ENCODE results near the gene LRRC10B.
A peak's percentile ranks its signal among the peaks of the same experiment; 100 is the strongest.

LRRC10B gene

DNA sequence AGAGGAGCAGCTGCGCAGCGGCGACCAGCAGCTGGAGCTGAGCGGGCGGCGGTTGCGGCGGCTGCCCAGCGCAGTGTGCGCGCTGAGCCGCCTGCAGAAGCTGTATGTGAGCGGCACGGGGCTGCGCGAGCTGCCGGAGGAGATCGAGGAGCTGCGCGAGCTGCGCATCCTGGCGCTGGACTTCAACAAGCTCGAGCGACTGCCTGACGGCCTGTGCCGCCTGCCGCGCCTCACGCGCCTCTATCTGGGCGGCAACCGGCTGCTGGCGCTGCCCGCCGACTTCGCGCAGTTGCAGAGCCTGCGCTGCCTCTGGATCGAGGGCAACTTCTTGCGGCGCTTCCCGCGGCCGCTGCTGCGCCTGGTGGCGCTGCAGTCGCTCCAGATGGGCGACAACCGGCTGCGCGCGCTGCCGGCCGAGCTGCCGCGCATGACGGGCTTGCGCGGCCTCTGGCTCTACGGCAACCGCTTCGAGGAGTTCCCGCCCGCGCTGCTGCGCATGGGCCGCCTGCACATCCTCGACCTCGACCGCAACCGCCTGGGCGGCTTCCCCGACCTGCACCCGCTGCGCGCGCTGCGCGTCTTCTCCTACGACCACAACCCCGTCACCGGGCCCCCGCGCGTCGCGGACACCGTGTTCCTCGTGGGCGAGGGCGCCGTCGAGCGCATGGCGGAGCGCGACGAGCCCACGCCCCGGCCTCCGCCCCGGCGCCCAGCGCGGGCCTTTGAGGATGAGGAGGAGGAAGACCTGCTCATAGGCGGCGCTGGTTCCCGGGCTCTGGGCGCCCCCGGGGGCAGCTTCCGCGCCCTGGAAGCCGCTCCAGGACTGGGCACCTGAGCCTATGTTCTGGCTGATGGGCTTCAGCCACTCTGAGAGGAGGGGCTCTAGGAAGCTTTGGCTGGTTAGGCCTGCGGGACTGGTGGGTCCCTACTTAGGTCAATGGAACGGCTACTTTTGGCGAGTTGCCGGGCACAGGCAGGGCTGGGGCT, 787 bp downstream of the LRRC10B start:
- DNase-seq (ENCODE audit: low read depth in 2 of 2): no peak

DNA sequence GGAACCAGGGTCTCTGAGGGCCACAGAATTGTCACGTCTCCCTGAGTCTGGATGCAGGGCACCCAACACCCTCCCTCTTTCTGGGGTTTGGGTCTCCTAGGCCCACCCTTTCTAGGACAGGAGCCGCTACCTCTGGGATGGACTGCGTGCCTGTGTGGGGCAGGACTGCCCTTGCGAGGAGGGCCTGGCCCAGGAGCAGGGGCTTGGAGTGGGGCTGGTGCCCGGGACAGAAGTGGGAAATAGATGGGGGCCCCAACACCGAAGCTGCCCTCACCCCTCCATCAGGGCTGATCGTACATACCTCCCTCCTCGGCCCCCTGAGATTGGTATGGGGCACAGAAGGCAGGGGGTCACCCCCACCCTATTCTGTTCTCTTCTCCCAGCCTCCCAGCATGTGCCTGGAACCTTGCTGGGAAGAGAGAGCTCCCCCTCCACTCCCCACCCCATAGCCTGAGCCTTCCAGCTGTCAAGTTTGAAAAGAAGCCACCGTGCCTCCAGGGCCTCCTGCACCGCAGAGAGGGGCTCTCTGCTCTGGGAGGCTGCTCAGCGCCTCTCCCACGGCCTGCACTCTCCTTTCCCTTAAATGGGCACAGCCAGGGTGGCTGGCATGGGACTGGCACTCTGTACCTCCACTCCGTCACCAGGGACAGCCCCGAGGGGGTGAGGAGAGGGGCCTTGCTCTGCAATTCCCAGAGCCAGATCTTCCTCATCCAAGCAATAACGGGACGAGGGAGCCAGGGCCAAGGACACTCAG, 1.8 kb downstream of the LRRC10B start:
- no peak for DNase-seq (ENCODE audit: low read depth in 2 of 2)

DNA sequence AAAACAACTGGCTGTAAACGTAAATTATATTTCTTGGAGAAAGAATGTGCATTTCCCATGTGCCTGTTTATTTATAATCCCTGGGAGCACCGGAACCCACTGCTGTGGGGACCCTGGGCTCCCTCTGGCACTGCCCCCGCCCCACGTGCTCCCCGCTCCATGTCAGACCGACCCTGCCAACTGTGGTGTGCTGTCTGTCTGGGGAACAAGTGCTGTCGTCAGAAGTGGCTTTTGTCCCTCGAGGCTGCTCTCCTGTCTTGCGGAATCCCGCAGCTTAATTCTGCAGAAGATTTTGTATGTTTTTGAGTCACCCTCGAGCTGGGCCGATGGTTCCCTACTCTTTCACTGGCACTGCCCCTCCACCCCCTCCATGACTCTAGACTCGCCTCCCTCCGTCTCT, 2.4 kb downstream of the LRRC10B start:
- no peak for DNase-seq (ENCODE audit: low read depth in 2 of 2)

DNA sequence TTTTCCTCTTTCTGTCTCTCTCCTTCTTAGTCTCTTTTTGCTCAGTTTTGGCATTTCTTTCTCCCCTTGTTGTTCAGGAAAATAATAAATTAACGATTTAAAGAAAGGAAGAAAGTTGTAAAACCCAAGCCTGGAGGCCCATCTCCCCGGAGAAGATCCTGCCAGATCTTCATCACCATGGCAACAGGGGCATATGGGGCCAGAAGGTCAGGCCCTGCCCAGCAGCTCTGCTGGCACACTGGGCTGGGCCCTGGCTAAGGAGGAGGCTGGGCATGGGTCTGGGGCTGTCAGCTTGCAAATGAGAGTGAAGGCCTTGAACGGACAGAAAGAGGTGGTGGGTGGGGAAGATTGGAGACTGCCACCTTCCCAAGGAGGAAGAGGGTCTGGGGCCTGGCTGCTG, 2.8 kb downstream of the LRRC10B start:
- no peak for DNase-seq (ENCODE audit: low read depth in 2 of 2)

DNA sequence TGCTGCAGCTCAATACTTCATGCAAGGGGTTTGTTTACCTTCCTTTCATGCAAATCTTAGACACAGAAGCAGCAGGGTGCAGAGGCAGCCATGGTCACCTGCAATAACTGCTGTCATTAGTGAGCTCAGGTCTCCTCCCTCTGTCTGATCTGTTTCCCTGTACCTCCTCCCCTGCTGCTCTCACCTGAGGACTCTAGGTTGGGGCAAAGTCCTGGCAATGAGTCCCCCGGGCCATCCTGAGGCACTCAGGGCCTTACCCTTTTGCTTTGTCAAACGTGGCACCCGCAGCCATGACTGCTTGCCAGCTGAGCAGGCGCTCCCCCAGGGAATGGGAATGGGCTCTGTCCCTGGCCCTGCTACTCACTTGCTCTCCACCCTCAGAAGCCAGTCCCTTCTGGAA, 3.9 kb downstream of the LRRC10B start:
- no peak for DNase-seq (ENCODE audit: low read depth in 2 of 2)

DNA sequence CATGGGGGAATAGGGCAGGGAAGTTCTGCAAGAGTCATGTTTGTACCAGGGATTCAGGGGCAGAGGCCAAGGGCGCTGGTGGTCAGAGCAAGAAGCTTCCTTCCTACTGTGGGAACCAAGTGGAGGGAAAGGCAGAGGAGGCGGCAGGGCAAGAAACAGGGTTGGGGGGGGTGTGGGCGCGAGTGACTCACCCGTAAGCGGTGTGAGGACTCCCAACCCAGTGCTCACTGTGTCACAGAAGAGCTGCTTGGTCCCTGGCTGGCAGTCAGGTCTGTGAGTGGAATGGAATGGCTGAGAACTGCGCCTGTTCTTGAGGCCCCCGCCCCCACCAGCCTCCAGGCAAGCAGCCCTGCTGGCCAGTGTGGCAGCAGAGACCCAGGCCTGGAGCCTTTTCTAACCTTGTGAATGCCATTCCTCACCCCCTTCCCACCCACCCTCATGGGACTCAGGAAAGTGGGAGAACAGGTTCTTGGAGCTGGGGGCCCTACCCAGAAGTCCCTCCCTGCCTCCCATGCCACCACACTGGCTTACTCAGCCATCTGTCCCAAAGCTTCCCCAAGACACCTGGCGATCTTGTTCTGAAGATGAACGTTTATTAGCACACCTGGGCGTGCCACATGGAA, 4.7 kb downstream of the LRRC10B start:
- DNase-seq (ENCODE audit: low read depth in 2 of 2): no peak

DNA sequence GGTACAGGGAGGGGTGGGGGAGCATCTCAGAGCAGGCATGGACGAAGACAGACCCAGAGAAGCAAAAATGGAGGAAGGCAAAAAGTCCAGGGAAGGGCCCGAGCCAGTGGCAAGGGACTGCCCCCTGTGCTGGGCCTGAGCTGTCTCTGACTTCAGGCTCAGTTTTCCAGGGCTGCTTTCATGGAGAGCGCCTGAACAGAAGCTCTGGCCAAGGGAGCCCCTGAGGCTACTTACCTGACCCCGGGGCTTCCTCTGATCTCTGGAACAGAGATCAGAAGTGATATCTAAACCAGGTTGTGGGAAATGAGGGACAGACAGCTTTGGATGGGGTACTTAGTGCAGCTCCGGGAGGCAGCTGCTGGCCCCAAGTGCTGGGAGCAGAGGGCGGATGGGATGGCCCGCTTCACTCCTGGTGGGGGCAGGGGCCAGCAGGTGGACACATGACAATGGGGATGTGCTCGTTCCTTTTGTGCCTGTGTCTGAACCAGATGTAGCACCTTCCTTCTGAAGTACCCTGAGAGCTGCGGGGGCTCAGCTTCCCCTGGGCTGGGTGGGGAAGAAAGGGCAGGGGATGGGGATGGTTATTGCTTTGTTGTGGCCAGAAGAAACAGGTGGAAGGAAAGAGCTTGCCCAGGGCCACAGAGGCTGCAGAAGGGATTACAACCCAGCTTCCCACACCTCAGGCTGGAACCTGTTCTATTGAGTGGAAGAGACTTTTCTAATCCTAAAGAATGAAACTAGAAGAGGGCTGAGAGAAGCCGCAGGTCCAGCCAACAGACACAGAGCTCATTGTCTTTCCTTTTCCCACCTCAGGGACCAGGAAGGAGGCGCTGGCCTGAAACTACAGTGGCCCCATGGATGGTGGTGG, 5.7 kb downstream of the LRRC10B start:
- DNase-seq (ENCODE audit: low read depth in 2 of 2): no peak

DNA sequence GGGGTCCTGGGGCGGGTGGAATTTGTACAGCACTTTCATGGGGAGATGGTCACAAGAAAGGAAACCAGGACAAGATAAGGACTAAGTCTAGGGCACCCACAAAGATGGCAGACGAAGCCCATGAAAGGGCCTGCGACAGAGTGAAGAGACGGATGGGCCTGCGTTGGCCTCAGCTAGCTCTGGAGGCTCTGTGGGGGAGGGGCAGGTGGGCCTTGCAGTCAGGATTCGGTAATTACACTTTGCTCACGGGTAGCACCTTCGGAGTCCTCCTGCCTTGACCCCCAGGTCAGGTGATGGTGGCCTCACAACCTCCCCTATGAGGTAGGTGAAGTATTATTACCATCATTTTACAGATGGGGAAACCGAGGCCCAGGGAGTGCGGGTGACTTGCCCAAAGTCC, 7.1 kb downstream of the LRRC10B start:
- no peak for DNase-seq (ENCODE audit: low read depth in 2 of 2)

DNA sequence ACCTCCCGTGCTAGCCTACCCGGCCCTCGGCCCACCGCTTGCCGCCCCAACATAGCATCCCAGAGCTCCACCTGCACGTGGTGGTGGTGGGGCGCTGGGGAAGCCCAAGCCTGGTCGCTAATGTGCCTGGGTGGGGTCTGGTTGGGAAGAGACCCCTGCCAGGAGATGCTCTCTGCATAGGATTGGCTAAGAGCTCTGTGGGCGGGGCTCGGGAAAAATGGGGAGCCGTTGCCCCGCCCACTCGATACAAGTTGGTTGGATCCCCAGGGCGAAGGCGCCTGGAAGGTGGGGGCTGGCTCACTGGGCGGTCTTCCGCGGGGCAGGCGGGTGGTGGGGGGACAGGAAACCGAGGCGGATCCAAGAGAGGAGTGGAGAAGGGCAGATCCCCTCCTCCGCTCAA, 7.6 kb downstream of the LRRC10B start:
- no peak for DNase-seq (ENCODE audit: low read depth in 2 of 2)

DNA sequence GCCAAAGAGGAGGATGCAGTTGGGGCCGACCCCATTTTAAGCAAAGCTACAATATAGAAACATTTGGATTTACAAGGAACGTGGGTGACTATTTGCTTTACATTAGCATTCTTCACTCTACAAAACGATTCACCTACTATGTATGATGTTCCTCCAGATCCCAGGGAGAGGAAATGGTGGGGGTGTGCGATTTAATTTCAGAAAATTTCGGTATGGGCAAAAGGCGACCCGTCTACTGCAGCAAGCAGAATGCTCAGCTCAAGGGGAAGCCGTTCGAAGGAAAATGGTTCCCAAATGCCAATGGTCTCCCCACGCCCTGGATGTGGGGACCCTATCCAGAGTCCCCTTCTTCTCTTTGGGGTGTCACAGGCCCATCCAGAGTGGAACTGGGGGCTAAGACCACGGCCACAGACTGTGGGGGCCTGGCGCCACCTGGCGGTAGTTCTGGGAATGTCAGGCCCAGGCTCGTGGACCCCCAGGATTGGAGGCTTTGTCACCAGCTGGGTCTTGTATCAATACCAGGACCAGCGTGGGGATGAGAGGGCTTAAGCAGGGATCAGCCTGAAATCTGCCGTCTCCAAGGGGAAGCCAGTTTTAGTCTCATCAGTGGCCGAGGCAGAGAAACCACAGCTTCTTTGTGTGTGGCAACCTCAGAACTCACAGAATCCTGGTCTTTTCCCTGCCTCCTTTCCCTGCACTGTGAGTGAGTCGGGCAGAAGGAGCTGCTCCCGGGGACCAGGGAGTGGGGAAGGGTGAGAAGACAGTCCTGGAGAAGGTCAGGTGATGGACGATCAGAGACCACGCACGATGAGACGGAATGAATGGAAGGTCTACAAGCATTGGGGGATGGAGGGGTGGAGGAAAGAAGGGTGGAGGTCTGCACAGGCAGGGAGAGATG, 8.4 kb downstream of the LRRC10B start:
- peak; percentile 20 to 25 for DNase-seq (ENCODE audit: low read depth in 2 of 2)

DNA sequence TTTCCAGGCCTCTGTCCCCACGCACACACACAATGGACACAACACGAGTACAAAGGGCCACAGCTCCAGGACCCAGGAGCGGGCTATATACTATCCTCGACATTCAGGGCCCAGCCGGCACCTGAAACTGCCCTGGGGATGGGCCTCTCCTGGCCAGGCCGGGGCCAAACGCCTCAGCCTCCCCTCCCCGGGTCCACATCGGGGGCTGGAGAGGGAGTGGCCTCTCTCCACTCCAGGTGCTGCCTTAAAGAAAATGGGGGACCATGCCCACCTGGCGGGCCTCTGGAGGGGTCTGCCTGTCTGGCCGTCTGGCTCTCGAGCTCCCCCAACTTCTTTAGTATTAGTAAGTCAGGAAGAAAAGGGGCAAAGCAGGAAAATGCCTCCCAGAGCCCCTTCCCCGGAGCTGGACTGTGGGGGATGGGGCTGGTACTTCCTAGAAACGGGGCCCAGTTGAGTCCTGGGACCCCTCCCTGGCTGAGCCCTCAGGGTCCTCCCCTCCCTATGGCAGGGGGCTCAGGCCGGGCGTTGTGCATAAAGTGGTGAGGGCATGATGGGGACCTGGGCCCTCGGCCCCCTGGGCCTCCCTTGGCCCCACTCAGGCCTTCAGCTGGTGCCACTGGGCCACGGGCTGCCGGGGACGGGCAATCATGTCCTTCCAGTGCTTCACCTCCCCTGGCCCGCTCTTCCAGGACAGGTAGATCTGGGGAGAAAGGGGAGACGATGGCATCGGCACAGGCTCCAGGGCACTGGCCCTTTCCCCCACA, 9.7 kb downstream of the LRRC10B start:
- DNase-seq (ENCODE audit: low read depth in 2 of 2): no peak

DNA sequence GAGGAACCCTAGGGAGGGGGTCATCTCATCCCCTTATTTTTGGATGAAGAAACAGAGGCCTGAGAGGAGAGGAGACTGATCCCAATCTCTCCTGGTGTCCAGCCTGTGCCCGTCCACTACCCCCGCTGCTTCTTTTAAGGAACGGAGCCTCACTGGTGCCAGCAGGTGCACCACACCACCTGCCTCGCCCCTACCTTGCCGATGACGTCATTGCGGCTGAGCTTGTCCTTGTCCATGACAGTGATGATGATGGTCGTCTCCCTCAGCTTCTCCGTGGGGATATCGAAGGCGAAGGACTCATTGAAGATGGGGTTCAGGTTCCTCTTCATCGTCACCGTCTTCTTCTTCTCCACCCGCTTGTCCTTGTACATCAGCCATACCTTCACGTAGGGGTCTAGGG, 14.3 kb downstream of the LRRC10B start:
- no peak for DNase-seq (ENCODE audit: low read depth in 2 of 2)

DNA sequence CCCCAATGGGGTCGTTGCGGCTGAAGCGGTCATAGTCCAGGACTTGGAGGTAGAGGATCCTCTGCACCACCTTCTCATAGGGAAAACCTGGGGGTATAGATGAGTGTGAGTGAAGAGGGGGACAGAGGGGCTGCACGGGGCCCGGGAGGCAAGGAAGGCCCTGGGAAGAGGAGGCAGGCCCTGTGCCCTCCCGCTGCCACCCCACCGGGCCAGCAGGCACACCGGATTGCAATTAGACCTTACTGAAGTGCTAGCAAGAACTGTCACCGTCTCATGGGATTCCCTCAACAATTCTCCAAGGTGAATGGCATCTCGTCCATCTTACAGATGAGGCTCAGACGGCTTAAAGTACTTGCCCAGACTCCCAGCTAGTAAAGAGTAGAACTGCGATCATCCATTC, 15.9 kb downstream of the LRRC10B start:
- DNase-seq (ENCODE audit: low read depth in 2 of 2): no peak

DNA sequence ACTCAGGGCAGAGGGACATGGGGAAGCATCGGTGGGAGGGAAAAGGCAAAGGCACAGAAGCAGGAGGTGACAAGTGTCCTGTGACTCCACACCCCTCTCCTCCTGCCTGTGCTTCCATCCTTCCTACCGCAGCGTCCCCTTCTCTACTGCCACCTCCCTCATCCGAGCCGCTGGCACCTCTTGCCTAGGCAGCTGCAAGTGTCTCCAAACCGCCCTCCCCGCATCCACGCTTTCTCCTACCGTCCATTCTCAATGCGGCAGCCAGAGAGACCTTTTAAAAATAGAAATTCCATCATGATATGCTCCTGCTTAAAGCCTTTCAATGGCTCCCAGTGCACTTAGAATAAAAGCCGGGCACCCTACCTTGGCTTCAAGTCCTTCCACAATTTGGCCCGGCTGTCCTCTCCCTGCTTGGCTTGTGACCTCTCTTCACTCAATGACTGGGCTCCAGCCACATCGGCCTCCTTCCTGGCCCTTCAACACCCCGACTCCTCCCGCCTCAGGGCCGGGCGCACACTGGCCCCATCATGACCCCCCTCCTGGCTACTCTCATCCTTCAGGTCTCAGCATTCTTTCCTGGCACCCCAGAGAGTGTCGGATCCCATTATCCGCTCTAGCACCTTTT, 16.5 kb downstream of the LRRC10B start:
- DNase-seq (ENCODE audit: low read depth in 2 of 2): no peak

DNA sequence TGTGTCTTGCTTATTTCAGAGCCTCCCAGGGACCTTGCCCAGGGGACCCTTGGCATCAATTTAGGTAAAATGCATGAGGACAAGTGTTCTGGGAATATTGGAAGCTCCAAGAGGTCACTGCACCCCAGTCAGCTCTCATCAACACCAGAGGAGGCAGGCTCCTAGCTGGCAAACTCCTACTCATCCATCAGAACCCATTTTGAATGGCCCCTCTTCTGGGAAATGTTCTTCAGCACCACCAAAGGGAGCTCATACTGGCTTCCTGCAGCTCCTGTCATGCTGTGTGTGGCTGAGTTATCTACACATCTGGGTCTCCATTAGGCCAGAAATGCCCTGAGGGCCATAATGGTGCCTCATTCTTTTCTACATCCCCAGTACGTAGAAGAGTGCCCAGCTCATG, 17.7 kb downstream of the LRRC10B start:
- DNase-seq (ENCODE audit: low read depth in 2 of 2): no peak

DNA sequence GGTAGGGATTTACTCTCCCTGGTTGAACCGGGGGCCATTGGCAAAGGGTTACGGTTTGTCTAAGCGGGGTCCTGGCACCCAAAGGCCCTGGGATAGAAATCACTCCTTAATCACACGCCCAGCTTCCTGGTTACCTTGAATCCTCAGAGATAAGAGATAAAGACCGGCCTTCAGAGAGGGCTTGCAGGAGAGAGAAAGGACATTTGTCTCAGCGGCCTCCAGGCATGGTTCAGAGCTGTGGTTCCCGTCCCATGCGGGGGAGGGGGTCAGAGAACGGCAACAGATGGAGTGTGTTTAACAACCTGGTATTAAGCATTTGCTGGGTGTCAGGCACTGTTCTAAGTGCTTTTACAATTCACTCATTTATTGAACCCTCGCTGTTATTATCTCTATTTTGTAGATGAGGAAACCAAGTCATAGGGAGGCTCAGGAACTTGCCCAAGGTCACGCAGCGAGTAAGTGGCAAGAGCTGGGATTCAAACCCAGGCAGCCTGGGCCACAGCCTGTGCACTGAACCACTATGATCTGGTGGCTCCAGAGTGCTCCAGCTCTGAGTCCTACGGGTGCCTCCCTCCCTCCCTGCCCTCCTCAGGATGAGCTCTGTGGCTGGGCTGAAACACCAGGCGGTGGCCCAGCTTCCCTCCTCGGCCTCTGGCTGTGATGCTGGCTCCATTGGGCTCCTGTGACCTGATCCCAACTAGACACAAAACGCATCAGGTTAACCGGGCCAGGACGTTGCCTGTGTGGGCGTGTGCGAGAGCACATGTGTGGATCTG, 18.6 kb downstream of the LRRC10B start:
- DNase-seq (ENCODE audit: low read depth in 2 of 2): no peak

DNA sequence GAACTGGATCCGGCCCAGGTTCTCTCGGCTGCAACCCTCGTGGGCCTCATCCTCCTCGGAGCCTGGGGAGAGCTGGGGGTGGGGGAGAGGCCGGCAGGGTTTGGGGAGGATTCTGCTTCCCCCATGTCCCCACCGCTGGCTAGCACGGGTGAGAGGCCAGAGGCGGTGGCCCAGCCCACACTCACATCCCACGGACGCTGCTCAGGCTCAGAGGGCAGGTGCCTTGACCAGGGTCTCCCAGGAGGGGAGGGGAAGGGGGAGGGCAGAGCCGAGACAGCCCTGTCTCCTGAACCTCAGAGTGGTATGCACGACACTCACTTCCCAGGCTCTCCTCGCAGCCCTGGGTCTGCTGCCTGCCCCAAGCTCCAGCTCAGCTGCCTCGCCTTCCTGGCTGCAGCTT, 19.6 kb downstream of the LRRC10B start:
- DNase-seq (ENCODE audit: low read depth in 2 of 2): no peak

DNA sequence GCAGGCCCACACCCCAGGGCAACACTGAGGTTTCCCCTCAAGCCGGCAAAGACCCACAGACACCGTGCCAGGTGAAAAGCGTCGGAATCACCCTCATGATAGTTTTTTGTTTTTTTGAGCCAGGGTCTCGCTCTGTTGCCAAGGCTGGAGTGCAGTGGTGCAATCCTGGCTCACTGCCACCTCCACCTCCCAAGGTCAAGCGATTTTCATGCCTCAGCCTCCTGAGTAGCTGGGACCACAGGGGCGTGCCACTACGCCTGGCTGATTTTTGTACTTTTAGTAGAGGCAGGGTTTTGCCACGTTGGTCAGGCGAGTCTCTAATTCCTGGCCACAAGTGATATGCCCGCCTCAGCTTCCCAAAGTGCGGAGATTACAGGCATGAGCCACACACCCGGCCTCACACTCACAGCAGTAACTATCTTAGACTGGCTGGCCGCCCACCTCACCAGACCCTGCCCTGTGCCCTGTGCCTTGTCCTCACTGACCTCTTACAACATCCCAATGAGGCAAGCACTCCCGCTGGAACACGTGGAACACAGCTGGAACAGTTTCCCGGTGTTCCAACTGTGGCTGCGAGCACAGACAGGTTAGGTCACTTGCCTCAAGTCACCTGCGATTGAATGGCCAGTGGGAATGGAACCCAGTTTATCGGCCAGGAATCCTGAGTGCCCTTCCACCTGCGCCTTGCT, 21.1 kb downstream of the LRRC10B start:
- DNase-seq (ENCODE audit: low read depth in 2 of 2): no peak

Data from activated CD8-positive, alpha-beta memory T cell treated with anti-CD3 and anti-CD28 coated beads for 4 hours (primary cell).